ENCODE results near the gene ANKFN1.

ANKFN1 gene

GRCh38 chr17:56325313-56326000 is 172.2 kb downstream of the ANKFN1 start:
- DNase-seq = no peak
- in situ Hi-C loops (cut with HindIII; ENCODE audit: low pct_ligation_motif_present, low sequenced_read_pairs) = no loop called here
- Histone ChIP-seq H3K27me3 (replicated peaks) (no peaks in the 10 kb centered on the region), H3K36me3 (replicated peaks) (no peaks in the 10 kb centered on the region), H3K27ac (no peak overlapping the region), H3K4me3 (ENCODE audit: low read depth, low read length) (no peak overlapping the region)
- TF ChIP-seq CTCF (IDR thresholded peaks at IDR 0.05; ENCODE audit: low read depth, low read length, missing control alignments) = no peak

GRCh38 chr17:56326001-56326359 is 172.7 kb downstream of the ANKFN1 start:
- in situ Hi-C loops (cut with HindIII; ENCODE audit: low pct_ligation_motif_present, low sequenced_read_pairs) = no loop called here
- H3K4me3 ChIP-seq (ENCODE audit: low read depth, low read length) = no peak overlapping the region

GRCh38 chr17:56347639-56348038 is 194.4 kb downstream of the ANKFN1 start:
- H3K36me3 ChIP-seq (replicated peaks) = no peaks in the 10 kb centered on the region
- in situ Hi-C loops (cut with HindIII; ENCODE audit: low pct_ligation_motif_present, low sequenced_read_pairs) = no loop called here
- no peak overlapping the region for H3K27ac ChIP-seq
- no peak for TF ChIP-seq CTCF (IDR thresholded peaks at IDR 0.05; ENCODE audit: low read depth, low read length, missing control alignments)
- no peak overlapping the region for H3K4me3 ChIP-seq (ENCODE audit: low read depth, low read length)
- DNase-seq = no peak
- no peaks in the 10 kb centered on the region for H3K27me3 ChIP-seq (replicated peaks)

More at GRCh38 chr17:56326001-56326359, 172.7 kb downstream of the ANKFN1 start:
- Histone ChIP-seq H3K36me3 (replicated peaks) (no peaks in the 10 kb centered on the region), H3K27me3 (replicated peaks) (no peaks in the 10 kb centered on the region), H3K27ac (no peak overlapping the region)
- DNase-seq = no peak
- TF ChIP-seq CTCF (IDR thresholded peaks at IDR 0.05; ENCODE audit: low read depth, low read length, missing control alignments) = no peak

GRCh38 chr17:56350592-56350991 is 197.3 kb downstream of the ANKFN1 start:
- no peaks in the 10 kb centered on the region for H3K36me3 ChIP-seq (replicated peaks)

GRCh38 chr17:56351675-56352074 is 198.4 kb downstream of the ANKFN1 start:
- Histone ChIP-seq H3K36me3 (replicated peaks) (no peaks in the 10 kb centered on the region), H3K27ac (no peak overlapping the region), H3K27me3 (replicated peaks) (no peaks in the 10 kb centered on the region), H3K4me3 (ENCODE audit: low read depth, low read length) (no peak overlapping the region)
- DNase-seq = no peak
- in situ Hi-C loops (cut with HindIII; ENCODE audit: low pct_ligation_motif_present, low sequenced_read_pairs) = no loop called here
- no peak for TF ChIP-seq CTCF (IDR thresholded peaks at IDR 0.05; ENCODE audit: low read depth, low read length, missing control alignments)

More at GRCh38 chr17:56350592-56350991, 197.3 kb downstream of the ANKFN1 start:
- in situ Hi-C loops (cut with HindIII; ENCODE audit: low pct_ligation_motif_present, low sequenced_read_pairs) = no loop called here
- Histone ChIP-seq H3K4me3 (ENCODE audit: low read depth, low read length) (no peak overlapping the region), H3K27me3 (replicated peaks) (no peaks in the 10 kb centered on the region), H3K27ac (no peak overlapping the region)
- DNase-seq = no peak
- no peak for TF ChIP-seq CTCF (IDR thresholded peaks at IDR 0.05; ENCODE audit: low read depth, low read length, missing control alignments)

GRCh38 chr17:56358651-56359050 is 205.4 kb downstream of the ANKFN1 start:
- Histone ChIP-seq H3K4me3 (ENCODE audit: low read depth, low read length) (no peak overlapping the region), H3K27me3 (replicated peaks) (no peaks in the 10 kb centered on the region), H3K36me3 (replicated peaks) (no peaks in the 10 kb centered on the region), H3K27ac (no peak overlapping the region)
- no peak for DNase-seq
- in situ Hi-C loops (cut with HindIII; ENCODE audit: low pct_ligation_motif_present, low sequenced_read_pairs) = no loop called here
- no peak for TF ChIP-seq CTCF (IDR thresholded peaks at IDR 0.05; ENCODE audit: low read depth, low read length, missing control alignments)
